Kidney capillary endothelial cell (primary cell): Measurements from ENCODE around the gene FNIP1.
"Not testable (repeated sequence)": the region's sequence is repeated elsewhere in the genome, so short reads cannot be mapped to it uniquely, and the experiment has no call there.

Experiments
- DNase-seq: peaks from one replicate; pipeline ENCODE4 v3.0.0-alpha.2; 2018; ENCODE audit warnings: low spot score

FNIP1 gene

GRCh38 chr5:131749723-131750470, 46.9 kb downstream of the FNIP1 start:
- DNase-seq: no peak

- peak; percentile 51 for DNase-seq
These were observed 47.7 kb downstream of the FNIP1 start for GRCh38 chr5:131749138-131749537.

- DNase-seq: no peak
These were observed 49.4 kb downstream of the FNIP1 start for GRCh38 chr5:131747180-131748105.

GRCh38 chr5:131746423-131746822, 50.4 kb downstream of the FNIP1 start:
- no peak for DNase-seq

GRCh38 chr5:131745703-131746102, 51.1 kb downstream of the FNIP1 start:
- DNase-seq: no peak

GRCh38 chr5:131745155-131745554, 51.7 kb downstream of the FNIP1 start:
- DNase-seq: no peak

GRCh38 chr5:131740477-131740876, 56.3 kb downstream of the FNIP1 start:
- no peak for DNase-seq

- DNase-seq: no peak
These were observed 61.4 kb downstream of the FNIP1 start for GRCh38 chr5:131735393-131735792.

GRCh38 chr5:131734939-131735338, 61.9 kb downstream of the FNIP1 start:
- not testable (repeated sequence) for DNase-seq

GRCh38 chr5:131729292-131729691, 67.5 kb downstream of the FNIP1 start:
- DNase-seq: not testable (repeated sequence)

GRCh38 chr5:131724089-131724488, 72.7 kb downstream of the FNIP1 start:
- DNase-seq: not testable (repeated sequence)

GRCh38 chr5:131720714-131721113, 76.1 kb downstream of the FNIP1 start:
- no peak for DNase-seq

- no peak for DNase-seq
These were observed 77.3 kb downstream of the FNIP1 start for GRCh38 chr5:131719564-131719963.

- no peak for DNase-seq
These were observed 78.3 kb downstream of the FNIP1 start for GRCh38 chr5:131718487-131719014.

GRCh38 chr5:131717164-131717563, 79.7 kb downstream of the FNIP1 start:
- DNase-seq: not testable (repeated sequence)

- DNase-seq: no peak
These were observed 80.2 kb downstream of the FNIP1 start for GRCh38 chr5:131716650-131717049.

GRCh38 chr5:131710391-131710790, 86.4 kb downstream of the FNIP1 start:
- no peak for DNase-seq

GRCh38 chr5:131709043-131709442, 87.8 kb downstream of the FNIP1 start:
- DNase-seq: no peak

- no peak for DNase-seq
These were observed 90.5 kb downstream of the FNIP1 start for GRCh38 chr5:131706281-131706680.

- DNase-seq: no peak
These were observed 101.9 kb downstream of the FNIP1 start for GRCh38 chr5:131694926-131695325.

GRCh38 chr5:131693894-131694293, 102.9 kb downstream of the FNIP1 start:
- DNase-seq: no peak

- no peak for DNase-seq
These were observed 111.2 kb downstream of the FNIP1 start for GRCh38 chr5:131685516-131686171.
